Adipose tissue (tissue), 3 donors: ENCODE results near the gene PIBF1. TPM values are rescaled to one million over a fixed set of nuclear protein-coding genes. Genes with fewer than 3 reads are reported as not detected.
"Not testable (repeated sequence)": the region's sequence is repeated elsewhere in the genome, so short reads cannot be mapped to it uniquely, and the experiment has no call there.

Experiments used
- H3K27ac ChIP-seq: one replicate; pipeline ENCODE4 v1.5.1; 2013; ENCODE audit warnings: low read depth, low read length
- WGBS, 3 donors: extraction: QIAGEN DNeasy Blood & Tissue Kit; methylation state at CpG; one replicate each; pipeline ENCODE4 v1.1.7; 2013; 5-methylcytosine and 5-hydroxymethylcytosine counted together
- polyA plus RNA-seq, 3 donors: library from polyadenylated mRNA; stranded (reverse); fragments of 200-250 nt; gene quantifications; one replicate each; pipeline ENCODE4 v1.2.3, GENCODE V29; 2013
- donor health status: healthy with polysubstance abuse.
- donor health status: Bipolar disorder and iron deficiency.
- donor health status: healthy.

The PIBF1 gene
- polyA plus RNA-seq, 3 donors: 4.1 to 21.7 (median 5.7) TPM

DNA sequence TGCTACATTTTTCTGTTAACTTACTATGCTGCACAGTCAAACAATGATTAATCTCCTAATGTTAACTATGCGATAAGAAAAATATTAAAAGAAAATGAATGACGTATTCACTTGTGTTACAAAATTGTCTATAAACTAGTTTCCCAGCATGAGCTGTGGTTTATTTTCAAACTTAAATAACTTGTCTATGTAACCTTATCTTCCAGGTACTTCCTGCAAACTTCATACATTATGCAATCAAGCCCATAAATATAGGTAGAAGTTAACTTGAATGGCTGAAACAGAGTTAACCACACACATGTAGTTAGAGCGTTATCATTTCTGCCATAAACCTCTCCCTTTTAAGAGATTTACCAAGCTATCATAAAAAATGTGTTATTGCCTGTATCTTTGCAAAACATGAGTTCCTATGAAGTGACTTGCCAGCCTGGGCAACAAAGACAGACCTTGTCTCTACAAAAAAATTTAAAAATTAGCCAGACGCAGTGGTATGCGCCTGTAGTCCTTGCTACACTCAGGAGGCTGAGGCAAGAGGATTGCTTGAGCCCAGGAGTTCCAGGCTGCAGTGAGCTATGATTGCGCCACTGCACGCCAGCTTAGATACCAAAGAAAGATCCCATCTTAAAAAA, 259.1 kb downstream of the PIBF1 start:
- H3K27ac ChIP-seq: no peak overlapping the region
- WGBS, 3 donors: 54 to 65% (median 59%) methylated on average over 7 of the region's 7 CpGs

- WGBS, 3 donors: 90 to 94% (median 91%) methylated on average over 6 of the region's 6 CpGs
- no peak overlapping the region for H3K27ac ChIP-seq
Measured at GRCh38 chr13:73045031-73045430, 263.1 kb downstream of the PIBF1 start.

DNA sequence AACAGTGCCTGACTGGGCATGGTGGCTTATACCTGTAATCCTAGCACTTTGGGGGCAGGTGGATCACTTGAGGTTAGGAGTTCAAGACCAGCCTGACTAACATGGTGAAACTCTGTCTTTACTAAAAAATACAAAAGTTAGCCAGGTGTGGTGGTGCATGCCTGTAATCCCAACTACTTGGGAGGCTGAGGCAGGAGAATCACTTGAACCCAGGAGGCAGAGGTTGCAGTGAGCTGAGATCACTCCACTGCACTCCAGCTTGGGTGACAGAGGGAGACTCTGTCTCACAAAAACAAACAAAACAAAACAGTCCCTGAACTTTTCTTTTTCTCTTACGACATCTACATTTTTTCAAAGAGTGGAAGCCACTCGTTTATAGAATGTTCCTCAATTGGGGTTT, 266.7 kb downstream of the PIBF1 start:
- WGBS, 3 donors: 83 to 89% (median 83%) methylated on average over 2 of the region's 2 CpGs

DNA sequence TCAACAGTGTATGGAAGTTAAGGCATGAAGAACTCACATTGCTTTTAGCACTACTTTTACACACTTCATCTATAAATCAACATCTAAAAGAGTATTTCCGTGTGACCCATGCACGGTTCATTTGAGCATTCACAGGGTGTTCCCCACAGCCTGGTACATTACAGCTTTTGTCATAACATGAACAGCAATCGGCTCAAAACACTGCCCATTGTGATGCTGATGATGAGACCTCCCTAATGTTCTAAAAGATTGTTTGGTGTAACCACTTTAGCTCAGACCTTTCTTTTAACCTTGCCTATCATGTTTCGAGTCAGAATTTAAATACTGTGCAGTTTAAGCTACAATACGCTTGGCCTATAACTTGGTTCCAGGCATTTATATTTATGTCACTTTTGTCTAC, 272.8 kb downstream of the PIBF1 start:
- WGBS, 3 donors: 68 to 70% (median 69%) methylated on average over 5 of the region's 5 CpGs

More for the DNA sequence above, 266.7 kb downstream of the PIBF1 start:
- H3K27ac ChIP-seq: not testable (repeated sequence)

GRCh38 chr13:73055813-73056564, 274.1 kb downstream of the PIBF1 start:
- no peak overlapping the region for H3K27ac ChIP-seq
- WGBS, 3 donors: 68 to 74% (median 73%) methylated on average over 8 of the region's 8 CpGs

More for the DNA sequence above, 272.8 kb downstream of the PIBF1 start:
- H3K27ac ChIP-seq: no peak overlapping the region

DNA sequence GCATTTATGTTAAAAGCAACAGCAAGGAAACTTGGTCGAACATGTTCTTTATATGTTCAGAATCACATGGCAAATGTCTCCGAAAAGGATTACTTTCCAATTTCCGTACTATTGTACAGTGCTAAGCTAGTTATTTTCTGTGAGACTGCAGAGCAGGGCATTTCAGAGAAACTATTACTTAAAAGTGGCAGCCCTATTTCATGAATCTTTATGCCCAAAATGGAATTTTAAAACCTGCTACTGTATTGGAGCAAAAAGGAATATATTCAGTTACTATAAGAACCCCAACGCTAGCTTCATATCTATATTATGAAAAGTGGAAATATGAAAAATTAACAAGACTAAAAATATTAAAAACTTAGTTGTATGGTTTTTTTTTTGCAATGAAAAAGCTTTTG, 274.6 kb downstream of the PIBF1 start:
- H3K27ac ChIP-seq: no peak overlapping the region
- WGBS, 3 donors: 84 to 92% (median 92%) methylated on average over 4 of the region's 4 CpGs

- WGBS, 3 donors: 76 to 82% (median 77%) methylated on average over 4 of the region's 4 CpGs
- no peak overlapping the region for H3K27ac ChIP-seq
Measured at GRCh38 chr13:73057284-73058063, 275.5 kb downstream of the PIBF1 start.

DNA sequence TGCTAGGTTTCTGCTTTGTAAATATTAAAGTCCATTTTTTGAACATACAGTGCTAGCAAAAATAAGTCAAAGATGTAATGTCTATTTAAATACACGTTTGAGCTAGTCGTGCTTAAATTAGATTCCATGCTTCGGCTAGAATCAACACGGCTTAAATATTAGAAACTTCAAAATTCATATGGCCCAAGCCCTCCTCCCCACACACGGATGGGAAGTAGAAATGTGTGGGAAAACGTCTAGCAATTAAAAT, 276.1 kb downstream of the PIBF1 start:
- WGBS, 3 donors: 17 to 33% (median 23%) methylated on average over 6 of the region's 6 CpGs
- H3K27ac ChIP-seq: no peak overlapping the region

- H3K27ac ChIP-seq: no peak overlapping the region
- 0 to 3% (median 1%) methylated on average over 8 of the region's 8 CpGs for WGBS, 3 donors
Measured at GRCh38 chr13:73058432-73058735, 276.5 kb downstream of the PIBF1 start.

DNA sequence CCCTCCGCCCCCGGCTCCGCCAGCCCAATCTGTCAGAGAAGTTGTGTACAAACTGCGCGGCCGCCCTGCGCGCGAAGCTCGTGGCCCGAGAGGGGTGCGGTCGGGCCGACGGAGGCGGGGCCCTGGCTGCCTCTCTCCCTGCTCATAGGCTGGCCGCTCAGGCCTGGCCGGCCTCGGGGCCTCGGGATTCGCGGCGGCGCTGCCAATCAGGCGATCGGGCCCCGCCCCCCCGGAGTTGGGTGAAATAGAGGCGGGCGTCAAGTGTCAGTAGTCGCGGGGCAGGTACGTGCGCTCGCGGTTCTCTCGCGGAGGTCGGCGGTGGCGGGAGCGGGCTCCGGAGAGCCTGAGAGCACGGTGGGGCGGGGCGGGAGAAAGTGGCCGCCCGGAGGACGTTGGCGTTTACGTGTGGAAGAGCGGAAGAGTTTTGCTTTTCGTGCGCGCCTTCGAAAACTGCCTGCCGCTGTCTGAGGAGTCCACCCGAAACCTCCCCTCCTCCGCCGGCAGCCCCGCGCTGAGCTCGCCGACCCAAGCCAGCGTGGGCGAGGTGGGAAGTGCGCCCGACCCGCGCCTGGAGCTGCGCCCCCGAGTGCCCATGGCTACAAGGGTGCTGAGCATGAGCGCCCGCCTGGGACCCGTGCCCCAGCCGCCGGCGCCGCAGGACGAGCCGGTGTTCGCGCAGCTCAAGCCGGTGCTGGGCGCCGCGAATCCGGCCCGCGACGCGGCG, 277.0 kb downstream of the PIBF1 start, which contains the start of gene KLF5:
Gene KLF5 (plus strand): TSS at position 270 of the 724 bp plus-strand sequence. CDS start 323 bp downstream, at position 593.
- no peak within 1 kb of the TSS for H3K27ac ChIP-seq
- WGBS, 3 donors: 0% methylated on average over 84 to 93 of the region's 93 CpGs

DNA sequence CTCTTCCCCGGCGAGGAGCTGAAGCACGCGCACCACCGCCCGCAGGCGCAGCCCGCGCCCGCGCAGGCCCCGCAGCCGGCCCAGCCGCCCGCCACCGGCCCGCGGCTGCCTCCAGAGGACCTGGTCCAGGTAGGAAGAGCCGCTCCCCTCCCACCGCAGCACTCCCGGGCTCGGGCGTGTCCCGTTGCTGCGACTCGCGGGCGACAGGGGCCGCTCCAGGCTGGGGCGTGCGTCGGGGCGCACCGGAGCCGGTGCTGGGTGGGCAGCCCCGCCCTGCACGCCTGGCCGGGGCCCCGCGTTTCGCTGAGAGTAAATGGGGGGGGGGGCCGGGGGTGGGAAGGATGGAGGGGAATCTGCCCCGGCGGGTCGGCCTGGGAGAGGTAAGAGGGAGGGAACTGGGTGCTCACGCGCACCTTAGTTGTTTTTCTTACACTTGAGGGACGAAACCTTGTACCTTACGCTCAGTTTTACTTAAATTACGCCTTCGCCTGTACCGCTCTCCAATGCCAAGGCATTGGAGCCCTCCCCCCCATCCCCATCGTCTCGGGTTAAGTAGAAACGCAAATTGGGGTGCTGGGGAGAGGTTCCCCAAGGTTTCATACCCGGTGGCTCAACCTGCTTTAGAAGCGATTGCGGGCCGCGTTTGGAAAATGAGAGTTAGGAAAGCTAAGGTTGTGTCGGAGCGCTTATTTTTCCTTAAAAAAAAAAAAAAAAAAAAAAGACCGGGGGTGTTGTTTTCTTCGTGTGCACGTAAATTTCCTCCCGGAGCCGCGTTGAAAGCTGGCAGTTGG, 277.7 kb downstream of the PIBF1 start:
- H3K27ac ChIP-seq: no peak overlapping the region
- 0 to 1% (median 1%) methylated on average over 62 to 68 of the region's 68 CpGs for WGBS, 3 donors

DNA sequence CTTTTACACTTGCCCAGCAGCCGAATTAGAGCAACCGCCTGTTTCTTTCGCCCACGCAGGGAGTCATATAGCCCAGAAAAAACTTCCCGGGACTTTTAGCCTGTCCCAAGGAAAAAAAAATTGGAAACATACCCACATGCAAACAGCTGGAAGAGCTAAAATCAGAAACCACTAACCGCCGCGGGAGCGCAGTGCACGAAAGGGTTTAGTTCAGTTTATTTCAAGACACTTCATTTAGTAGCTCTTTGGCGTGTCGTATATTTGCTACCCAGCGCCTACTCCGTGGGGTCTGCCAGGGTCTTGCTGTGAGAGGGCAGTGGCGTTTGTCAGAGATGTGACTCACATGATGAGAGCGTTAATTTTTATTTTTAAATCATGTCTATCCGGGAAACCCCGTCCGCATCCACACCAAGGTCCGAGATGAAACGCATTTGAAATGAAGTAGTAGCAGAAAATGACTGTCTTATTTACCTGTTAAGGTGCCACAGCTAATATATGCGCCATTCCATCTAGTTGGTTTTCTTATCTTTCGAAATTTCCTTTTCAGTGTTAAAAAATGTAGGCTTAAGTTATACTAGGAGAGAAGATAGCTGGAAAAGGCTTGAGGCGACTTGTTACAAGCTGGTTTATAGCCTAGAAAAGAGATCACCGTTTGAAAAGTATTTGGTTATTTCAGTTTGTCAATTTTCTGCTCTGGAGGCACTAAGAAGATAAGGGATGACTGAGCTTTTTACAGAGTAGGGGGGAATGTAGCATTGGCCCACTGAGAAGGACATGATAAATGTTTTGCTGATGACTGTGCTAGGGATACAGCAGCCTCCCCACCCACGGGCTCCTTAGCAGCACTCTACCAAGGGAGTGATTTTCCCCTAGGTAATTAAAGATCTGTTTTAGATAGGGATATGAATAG, 278.6 kb downstream of the PIBF1 start:
- H3K27ac ChIP-seq: no peak overlapping the region
- WGBS, 3 donors: 7 to 12% (median 9%) methylated on average over 26 of the region's 26 CpGs

DNA sequence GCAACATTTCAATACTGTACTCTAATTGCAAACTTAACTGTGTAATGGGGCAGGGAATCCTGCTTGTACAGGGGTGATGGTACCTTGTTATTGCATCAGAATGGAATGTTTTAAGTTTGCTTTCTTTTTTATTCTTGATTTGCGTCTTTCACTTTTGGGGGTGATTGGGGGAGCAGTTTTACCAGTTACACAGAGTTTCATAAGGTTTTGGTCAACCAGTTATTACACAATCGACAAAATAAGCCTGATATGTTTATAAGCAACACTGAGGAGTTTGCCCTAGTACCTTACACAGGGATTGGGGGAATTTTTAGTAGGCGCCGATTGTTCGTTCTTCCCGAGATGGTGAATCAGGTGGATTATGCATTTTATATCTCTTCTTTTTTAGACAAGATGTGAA, 279.5 kb downstream of the PIBF1 start:
- 64 to 83% (median 76%) methylated on average over 6 of the region's 6 CpGs for WGBS, 3 donors
- H3K27ac ChIP-seq: no peak overlapping the region

- no peak overlapping the region for H3K27ac ChIP-seq
- 74 to 77% (median 75%) methylated on average over 9 of the region's 9 CpGs for WGBS, 3 donors
Measured at GRCh38 chr13:73061876-73062275, 279.9 kb downstream of the PIBF1 start.

DNA sequence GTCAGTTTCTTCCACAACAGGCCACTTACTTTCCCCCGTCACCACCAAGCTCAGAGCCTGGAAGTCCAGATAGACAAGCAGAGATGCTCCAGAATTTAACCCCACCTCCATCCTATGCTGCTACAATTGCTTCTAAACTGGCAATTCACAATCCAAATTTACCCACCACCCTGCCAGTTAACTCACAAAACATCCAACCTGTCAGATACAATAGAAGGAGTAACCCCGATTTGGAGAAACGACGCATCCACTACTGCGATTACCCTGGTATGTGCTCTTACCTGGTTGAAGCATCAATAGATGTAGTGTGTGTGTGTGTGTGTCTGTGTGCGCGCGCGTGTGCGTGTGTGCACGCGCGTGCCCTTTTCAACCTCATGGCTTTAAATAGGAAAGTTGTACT, 280.5 kb downstream of the PIBF1 start:
- H3K27ac ChIP-seq: no peak overlapping the region
- 89 to 95% (median 93%) methylated on average over 13 of the region's 13 CpGs for WGBS, 3 donors

GRCh38 chr13:73063166-73063565, 281.2 kb downstream of the PIBF1 start:
- no peak overlapping the region for H3K27ac ChIP-seq
- whole genome bisulfite sequencing, 3 donors: 53 to 83% (median 78%) methylated on average over 3 of the region's 3 CpGs

- H3K27ac ChIP-seq: no peak overlapping the region
- WGBS, 3 donors: 43 to 62% (median 54%) methylated on average over 2 of the region's 2 CpGs
Measured at GRCh38 chr13:73065036-73065435, 283.1 kb downstream of the PIBF1 start.
